HTERT RPE-1 (cell line): ENCODE measurements around the gene FBXO41.

Experiments
- in situ Hi-C: fragments of 300-500 bp; cut with MboI; formaldehyde crosslinking; loops from 4 replicates; pipeline ENCODE4 v1.14.3; 2020; ENCODE audit warnings: low sequenced_read_pairs

Gene FBXO41

DNA sequence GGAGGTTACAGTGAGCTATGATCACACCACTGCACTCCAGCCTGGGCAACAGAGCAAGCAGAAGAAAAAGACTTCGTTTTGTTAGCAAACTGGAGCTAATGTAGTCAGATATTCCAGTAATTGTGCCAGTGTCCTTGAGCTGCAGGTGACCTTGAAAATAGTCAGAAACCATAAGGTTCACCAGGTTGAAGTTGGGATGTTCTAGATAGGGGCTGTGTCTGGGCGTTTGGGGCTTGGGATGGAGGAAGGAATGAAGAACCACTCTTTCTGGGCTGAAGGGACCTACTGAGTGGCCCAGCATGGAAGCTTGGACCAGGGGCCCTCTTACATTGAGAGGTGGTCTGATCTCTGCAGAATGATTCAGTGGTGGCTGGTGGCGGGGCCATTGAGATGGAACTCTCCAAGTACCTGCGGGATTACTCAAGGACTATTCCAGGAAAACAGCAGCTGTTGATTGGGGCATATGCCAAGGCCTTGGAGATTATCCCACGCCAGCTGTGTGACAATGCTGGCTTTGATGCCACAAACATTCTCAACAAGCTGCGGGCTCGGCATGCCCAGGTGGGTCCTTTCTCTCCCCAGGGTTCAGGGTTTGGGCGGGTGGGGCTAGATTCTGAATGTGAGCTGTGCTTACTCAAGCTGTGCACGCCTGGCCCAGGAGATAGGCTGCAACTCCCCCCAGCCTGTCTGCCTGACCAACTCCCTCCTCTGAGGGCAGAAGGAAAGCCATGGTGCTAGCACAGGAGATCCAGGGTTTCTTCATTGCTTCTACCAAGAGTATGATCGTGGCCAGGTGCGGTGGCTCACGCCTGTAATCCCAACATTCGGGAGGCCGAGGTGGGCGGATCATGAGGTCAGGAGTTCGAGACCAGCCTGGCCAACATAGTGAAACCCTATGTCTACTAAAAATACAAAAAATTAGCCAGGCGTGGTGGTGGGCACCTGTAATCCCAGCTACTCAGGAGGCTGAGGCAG is 33.1 kb downstream of the FBXO41 start:
- in situ Hi-C loops, result no loop called here

DNA sequence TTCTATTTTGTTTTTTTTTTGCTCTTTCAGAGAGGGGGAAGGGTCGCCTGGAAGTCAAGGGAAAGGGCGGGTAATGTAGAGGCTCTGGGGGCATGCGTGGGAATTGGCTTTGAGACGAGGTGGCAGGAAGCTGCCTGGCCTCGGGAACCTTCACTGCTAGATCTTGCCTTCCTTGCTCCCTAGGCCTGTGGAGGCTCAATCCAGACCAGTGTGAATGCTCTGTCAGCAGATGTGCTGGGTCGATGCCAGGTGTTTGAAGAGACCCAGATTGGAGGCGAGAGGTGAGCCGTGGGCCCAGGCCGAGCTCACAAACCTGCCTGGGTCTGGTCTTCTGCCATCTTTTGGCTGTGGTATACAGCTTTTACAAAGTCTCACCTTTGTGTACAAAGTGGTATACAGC is 34.6 kb downstream of the FBXO41 start:
- in situ Hi-C loops, result no loop called here

DNA sequence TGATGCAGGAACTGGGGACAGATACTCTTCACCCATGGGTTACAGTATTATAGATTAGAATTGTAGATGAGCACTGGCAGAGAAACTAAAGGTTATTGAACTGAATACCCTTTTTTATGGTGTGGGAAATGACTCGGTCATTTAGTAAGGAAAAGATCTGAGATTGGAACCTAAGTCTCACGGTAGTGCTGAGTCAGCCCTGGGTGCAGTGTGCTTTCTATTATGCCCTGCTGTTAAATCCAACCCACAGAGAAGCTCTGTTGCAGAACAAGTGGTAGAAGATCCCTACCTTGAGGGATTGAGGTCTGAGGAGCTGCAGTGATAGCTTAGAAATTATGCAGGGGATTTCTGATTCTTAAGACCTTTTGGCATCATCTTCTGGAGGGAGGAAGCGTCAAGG is 37.4 kb downstream of the FBXO41 start:
- in situ Hi-C loops, result no loop called here

DNA sequence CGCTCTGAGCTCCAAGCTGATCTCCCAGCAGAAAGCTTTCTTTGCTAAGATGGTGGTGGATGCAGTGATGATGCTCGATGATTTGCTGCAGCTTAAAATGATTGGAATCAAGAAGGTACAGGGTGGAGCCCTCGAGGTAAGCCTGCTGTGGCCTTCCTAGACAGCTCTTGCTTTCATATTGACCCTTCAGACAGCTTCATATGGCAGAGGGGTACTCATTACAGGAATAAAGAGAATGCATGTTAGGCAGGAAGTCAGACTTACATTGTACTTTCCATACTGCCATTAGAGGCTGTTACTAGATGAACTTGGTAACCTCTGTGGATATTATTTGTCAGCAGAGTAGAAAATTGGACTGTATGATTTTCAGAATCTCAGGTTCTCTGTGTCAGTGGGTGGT is 39.7 kb downstream of the FBXO41 start:
- in situ Hi-C loops, result no loop called here

DNA sequence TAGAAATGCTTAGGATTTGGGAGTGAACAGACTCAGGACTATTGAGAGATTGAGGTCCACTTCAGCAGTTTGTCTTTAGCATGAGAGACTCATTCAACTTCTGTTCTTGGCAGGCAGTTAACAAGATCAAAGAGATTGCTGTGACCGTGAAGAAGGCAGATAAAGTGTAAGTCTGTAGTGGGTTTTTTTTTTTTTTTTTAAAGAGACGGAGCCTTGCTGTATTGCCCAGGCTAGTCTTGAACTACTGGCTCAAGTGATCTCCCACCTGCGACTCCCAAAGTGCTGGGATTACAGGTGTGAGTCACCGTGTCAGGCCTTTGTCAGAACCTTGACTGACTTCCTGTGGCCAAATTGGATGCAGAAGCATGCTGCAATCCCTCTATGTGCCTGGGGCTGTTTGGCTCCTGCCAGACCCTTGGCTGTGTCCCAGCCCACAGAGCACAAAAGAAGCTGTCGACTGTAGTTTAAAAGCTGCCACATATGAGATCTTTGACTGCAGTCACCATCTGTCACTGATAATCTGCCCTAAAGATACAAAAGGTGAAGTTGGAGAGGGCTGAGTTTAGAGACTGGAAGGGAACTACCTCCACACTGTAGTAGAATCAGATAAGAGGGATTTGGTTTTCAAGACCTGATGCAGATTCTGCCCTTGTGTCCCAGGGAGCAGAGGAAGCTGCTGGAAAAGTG is 40.3 kb downstream of the FBXO41 start:
- in situ Hi-C loops, result no loop called here

DNA sequence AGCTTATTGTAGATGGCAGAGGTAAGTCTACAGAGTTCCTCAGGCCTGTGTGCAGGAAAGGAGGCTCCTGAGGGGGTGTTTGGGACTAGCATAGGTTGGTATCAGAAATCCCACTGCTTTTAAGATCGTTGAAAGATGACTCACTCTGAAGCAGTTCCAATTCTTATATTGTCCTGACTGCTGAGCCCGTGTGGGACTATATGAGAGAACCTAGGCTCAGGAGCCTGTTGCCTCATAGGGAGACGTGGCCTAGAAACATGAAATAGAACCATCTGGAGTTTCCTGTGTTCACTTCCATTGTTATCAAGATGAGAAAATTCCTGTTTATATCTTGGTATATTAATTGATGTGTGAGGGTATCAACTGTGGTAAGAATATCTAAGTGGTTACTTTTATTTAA is 44.5 kb downstream of the FBXO41 start:
- in situ Hi-C loops, result no loop called here

DNA sequence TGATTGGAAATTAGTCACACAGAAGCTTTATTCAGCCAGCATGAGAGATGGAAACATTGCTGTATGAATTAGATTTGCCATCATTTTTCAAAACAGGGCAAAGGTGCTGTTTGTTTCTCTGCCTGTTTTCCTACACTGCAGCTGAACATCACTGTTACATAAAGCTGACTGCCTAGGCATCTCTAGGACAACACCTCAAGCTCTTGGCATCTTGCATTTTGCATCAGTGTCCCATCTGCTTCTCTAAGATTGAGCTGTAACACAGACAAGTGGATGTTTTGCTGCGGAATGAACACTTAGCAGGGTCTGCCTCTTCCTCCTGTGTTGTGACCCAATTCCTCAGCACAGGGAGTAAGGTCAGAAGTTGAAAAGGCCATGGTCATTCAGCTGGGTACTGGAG is 45.3 kb downstream of the FBXO41 start:
- in situ Hi-C loops, result no loop called here

DNA sequence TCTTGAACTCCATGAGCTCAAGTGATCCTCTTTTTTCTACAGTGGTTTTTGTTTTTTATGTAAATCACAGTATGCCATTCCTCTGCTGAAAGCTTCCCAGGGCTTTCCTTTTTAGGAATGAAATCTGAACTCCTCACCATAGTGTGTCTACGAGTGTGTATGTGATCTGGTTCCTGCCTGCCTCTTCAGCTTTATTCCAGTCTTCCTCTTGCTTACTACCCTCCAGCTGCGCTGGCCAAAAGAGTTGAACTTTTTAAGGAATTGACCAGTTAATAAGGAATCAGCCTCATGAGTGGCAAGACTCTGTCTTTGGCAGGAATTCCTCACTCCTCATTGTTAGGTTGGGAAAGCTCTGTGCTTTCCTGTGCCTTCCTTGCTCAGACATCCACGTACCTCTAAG is 46.1 kb downstream of the FBXO41 start:
- in situ Hi-C loops, result no loop called here

DNA sequence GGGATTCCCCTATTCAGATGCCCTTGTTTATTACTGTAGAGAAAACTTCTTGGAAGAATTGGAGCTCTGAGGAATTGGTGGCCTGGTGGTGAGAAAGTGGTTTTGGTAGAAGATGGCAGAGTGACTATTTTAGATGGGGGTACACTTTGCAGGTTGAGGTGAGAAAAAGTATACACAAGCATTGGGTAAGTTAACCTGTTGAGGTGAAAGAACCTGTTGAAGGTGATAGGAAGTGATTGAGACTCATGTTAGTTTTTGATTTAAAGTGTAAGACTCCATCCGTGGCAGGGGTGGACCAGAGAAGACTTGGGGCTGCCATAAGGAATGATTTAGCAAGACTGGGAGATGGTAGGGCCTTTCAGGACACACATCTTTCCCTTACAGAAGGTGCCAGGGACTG is 47.1 kb downstream of the FBXO41 start:
- in situ Hi-C loops, result no loop called here

DNA sequence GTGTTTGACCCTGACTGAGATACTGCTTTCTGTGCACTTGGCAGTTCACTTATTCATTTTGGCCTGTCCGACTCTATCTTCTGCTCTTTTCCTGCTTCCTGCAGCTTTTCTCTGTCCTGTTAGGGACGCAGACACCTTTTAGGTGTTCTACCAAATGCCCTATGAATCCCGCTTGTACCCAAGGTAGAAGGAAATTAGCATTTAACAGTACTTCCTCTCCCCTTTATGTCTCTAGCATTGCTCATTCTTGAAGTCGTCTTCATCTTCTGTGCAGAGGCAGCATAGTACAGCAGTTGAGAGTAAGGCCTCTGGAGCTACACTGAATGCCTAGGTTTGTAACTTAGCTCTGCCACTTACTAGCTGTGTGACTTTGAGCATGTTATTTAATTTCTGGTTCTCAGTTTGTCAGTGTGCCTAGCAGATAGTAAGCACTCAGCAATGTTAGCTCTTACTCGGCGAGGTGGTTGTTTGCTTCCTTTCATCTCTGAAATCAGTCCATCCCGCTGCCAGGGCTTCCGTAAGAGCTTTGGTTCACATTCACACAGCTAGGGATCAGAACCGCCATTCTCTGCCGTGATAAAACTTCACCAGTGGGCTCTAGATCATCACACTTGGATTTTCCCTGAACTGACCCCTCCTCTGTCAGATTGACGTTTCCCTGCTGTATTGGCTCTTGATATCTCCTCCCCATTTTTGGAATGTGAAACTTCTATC is 48.8 kb downstream of the FBXO41 start:
- in situ Hi-C loops, result no loop called here

DNA sequence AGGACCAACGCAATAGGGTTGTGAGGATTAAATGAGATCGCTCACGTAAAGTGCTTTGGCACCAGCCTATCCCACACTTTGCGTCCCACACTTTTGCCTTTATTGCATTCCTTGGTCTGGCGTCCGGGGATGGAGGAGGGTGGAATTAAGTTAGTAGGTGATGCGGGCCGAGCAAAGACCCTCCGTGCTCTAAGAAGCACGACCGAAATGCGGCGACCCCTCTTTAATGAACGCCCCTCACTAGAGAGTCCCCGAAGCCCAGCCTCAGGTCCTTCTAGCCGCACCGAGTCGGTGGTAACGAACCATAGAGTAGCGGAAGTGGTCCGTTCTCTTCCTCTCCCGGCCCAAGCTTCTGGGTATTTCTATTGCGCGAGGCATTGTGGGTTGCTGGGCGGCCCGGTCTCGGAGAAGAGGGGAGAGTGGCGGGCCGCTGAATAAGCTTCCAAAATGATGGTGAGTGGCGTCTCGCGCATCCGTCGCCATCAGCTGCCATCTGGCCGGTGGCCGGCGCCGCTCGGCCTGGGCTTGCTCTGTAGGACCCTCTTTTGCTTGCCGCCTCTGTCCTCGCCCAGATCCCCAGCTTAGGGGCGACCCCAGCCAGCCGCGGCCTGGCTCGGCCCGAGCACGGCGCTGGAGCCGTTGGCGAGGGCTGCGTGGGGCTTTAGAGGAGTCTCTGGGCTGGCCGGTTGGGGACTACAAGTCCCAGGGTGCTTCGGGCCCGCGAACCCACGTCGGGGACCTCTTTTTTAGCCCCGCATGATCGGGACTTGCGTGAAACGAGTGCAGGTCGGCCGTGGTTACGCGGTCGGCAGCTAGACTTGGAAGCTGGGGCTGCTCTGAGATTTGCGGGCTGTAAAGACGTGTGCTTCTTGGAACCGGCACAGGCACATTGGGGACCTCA is 50.1 kb downstream of the FBXO41 start, which contains the start of gene CCT7:
CCT7 (plus strand) TSS at position 377 of the 901 bp plus-strand sequence; CDS start at position 448, 71 bp downstream.
- in situ Hi-C loops, result no loop called here

DNA sequence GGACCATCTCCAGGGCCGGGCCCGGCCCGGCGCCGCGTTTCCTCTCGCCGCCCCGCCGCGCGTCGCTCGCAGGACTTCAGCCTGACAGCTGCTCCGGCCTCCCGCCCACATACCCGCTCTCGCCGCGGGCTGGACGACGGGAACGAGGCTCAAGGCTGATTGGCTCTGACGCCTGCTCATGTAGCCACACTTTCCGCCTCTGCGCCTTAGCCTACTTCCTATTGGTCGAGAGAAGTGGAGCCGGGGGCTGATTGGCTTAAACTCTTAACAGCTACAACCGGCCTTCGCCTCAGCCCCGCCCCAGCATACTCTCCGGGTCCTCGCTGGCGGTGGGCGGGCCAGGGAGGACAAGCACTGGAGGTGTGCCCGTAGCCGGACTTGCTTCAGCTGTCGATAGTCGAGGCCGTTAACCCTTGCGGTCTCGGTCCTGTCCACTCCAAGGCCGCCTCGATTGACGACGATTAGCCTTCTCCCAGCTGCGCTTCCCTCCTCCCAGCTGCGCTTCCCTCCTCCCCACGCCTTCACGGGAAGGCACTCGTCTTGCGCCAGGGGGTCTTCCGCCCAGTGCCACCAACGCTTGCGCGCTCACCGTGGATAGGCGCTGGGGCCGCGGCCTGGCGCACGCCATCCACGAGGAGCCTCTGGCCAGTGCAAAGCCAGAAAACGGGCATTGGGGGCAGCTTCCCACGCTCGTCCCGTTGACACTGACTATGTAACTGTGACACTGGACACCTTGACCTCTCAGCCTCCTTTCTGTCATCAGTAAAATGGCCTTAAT is 50.9 kb downstream of the FBXO41 start, which contains the start of gene PRADC1:
PRADC1 (minus strand) TSS at position 86 of the 778 bp plus-strand sequence; CDS start at position 7, 79 bp downstream.
- in situ Hi-C loops, result no loop called here

DNA sequence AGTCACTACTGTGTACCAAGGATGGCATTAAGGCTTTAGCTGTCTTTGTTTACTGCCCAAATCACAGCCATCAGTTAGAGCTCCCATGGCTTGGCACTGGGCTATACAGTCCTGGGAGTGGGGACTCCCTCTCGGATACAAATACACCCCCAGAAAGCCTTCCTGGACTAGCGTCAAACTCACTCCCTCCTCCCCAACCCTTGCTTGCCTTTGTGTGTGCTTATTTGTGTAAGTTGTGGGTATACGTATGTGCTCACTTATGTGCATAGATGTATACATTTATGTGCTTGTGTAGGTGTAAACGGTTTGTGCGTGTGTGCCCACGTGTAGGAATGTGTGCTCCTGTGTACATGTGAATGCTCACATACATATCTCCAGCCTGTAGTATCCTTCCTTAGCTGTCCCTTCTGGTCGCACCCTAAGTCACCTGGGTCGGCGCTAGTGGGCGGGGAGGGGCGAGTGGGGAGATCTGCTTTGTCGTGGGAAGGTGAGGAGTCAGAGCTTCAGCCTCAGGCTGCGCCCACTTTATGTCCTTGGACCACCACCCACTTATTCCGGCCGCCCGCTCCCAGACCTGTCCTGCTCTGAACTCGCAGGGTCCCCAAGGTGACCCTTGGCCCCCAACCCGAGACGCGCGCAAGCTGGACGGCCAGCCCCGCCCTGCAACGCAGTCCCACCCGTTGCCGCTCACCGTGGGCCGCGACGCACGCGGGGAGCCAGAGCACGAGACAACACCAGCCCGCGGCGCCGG is 51.7 kb downstream of the FBXO41 start:
- in situ Hi-C loops, result no loop called here

DNA sequence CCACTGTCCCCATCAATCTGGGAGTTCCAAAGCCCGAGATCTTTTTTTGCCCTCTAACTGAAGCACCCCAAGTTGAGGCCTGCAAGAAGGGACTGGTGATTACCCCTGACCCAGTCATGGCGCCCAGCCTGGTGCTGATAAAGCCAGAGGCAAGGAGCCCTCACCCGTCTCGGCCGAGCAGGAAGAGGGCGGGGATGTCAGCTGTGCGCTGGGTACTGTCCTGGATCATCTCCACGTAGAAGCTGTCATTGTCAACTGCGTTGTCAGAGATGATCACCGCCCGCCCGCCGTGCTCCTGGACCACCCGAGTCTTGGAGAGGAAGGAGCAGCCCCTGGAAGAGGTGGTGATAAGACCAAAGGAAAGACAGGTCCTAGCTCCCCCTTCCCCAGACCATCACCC is 55.6 kb downstream of the FBXO41 start:
- in situ Hi-C loops, result no loop called here

DNA sequence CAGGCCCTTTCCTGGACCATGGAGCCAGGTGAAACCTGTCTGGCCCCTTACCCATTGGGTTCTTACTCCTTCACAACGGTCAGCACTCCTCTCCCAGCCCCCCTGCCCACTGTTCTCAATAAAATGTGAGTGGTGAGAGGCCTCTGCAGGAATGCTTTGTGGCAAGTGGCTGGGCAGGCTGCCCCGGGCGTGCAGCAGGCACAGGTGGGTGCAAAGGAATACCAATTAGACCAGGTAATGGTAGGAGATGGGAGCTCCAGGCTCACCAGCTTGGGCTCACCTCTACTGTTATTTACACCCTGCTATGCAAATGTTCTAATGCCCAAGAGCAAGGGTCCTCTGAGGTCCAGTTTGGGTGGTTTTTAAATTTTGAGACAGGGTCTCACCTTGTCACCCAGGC is 57.2 kb downstream of the FBXO41 start:
- in situ Hi-C loops, result no loop called here

DNA sequence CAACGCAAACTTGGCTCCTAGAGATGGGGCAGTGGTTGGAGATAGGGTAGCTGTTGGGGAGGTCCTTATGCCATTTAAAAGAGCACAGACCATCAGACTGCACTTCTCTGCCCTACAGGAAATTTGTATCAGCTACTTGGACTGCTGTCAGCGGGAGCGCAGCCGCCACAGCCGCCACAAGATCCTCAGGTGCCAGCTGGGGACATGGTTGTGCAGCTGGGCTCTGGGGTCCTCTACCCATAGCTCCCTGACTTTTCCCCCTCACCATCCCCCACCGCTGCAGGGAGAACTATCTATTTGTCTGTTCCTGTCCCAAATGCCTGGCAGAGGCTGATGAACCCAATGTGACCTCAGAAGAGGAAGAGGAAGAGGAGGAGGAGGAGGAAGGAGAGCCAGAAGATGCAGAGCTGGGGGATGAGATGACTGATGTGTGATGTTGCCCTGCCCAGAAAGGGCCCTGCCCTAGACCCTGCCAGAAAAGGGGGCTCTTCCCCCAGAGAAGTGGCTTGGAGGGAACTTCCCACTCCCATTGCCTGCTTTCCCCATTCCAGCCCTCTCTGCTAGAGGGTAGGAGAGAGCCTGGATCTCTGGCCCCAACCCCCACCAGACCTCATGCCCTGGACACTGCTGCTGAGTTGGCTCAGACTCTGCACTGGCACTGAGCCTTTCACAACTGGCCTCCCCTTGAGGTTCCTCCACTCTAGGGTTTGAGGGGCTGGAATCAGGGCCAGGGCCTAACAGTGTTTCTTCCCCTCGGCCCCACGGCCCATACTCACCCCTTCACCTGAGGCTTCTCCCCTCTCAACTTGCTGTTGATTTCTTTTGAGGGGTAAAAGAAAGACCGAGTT is 58.5 kb downstream of the FBXO41 start:
- in situ Hi-C loops, result no loop called here

DNA sequence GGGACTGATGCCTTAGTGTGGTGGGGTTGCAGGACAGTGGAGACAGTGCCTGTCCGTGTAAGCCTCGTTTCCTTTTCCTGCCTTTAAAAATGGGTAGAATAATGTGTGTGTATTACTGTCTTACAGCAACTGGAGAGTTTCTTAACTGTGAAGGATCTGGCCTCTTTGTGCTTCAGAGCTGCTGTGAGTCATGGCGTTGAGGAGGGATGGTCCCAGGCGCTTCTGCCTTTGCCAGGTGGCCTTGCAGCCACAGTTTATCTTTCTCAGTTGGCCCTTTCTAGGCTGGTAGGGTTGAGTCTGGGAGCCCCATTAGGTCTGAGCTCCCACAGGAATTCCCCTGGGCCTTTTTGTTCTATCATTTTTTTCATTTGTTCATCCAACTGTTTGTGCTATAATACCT is 60.5 kb downstream of the FBXO41 start:
- in situ Hi-C loops, result no loop called here

DNA sequence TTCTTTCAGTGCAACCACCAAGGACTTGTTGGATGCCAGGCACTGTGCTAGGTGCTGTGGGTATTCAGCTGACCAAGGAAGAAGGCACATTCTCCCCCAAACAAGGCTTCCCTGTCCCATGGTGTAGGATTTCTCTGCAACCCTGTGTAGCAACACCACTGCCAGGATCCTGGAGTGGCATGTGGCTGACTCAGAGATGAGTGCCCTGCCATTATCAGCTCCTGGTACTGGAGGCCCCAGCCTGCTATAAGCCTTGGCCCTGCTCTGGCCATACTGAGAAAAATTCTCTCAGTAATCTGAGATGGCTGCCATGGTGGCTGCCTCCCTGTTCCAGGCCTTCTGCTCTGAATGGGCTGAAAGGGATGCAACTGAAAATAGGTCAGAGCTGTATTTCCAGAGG is 66.0 kb downstream of the FBXO41 start:
- in situ Hi-C loops, result no loop called here
